Endothelial cell of umbilical vein (primary cell): ENCODE data around the gene UBE2M. TPM values are rescaled to one million over a fixed set of nuclear protein-coding genes. Genes with fewer than 3 reads are reported as not detected.

ENCODE experiments used
- BruUV-seq: library from RNA; stranded (reverse); fragments of 400-500 nt; replicated peaks from 2 replicates; lab custom pipeline; 2021; lab: Mats Ljungman, UMichigan
- CTCF ChIA-PET: fragments of 300-600, 350-600 bp; sonication (Branson Sonifier 250); formaldehyde crosslinking; loops from one replicate; lab custom pipeline; 2021; ENCODE audit warnings: antibody characterized with exemption, inconsistent platforms; lab: Charles Lee
- POLR2A ChIA-PET: fragments of 300-600, 350-600 bp; sonication (Branson Sonifier 250); formaldehyde crosslinking; loops from one replicate; lab custom pipeline; 2021; ENCODE audit warnings: antibody characterized with exemption, inconsistent platforms; lab: Charles Lee
- DNase-seq: peaks from one replicate; pipeline ENCODE4 v3.0.0-alpha.2; 2011; ENCODE audit warnings: low read depth, low spot score
- FAIRE-seq: peaks from 2 replicates; lab custom pipeline; 2011; peaks lifted over from hg19 to GRCh38; lab: Jason Lieb, UNC
- H2AFZ ChIP-seq: 2 replicates; pipeline ENCODE4 v1.6.0; 2012; ENCODE audit warnings: low read depth, low read length, control low read depth, inconsistent platforms
- H3K27ac ChIP-seq: 2 replicates; pipeline ENCODE4 v1.5.1; 2011; ENCODE audit warnings: low read depth, mild to moderate bottlenecking, control low read depth, low read length, moderate library complexity; ENCODE audit not compliant: insufficient read depth
- H3K27me3 ChIP-seq, 2 experiments: 2 replicates each; pipeline versions ENCODE4 v1.6.0 to v1.6.1; 2011; ENCODE audit warnings: low read length in 2 of 2, mixed read lengths in 1 of 2; ENCODE audit not compliant: control insufficient read depth in 2 of 2, insufficient read depth in 2 of 2
- H3K36me3 ChIP-seq, 2 experiments: 2 replicates in 1 of 2; 3 replicates in 1 of 2; pipeline ENCODE4 v1.5.1; 2011; ENCODE audit warnings: low read length in 2 of 2, mild to moderate bottlenecking in 1 of 2, moderate library complexity in 1 of 2; ENCODE audit not compliant: control insufficient read depth in 2 of 2, insufficient read depth in 2 of 2; ENCODE audit errors: extremely low read depth in 1 of 2
- H3K4me1 ChIP-seq: 3 replicates; pipeline ENCODE4 v1.5.1; 2011; ENCODE audit warnings: mild to moderate bottlenecking, low read length; ENCODE audit not compliant: control insufficient read depth, insufficient read depth; ENCODE audit errors: extremely low read depth
- H3K4me2 ChIP-seq: 2 replicates; pipeline ENCODE4 v1.6.1; 2011; ENCODE audit warnings: low read length, control low read depth, mixed read lengths; ENCODE audit not compliant: insufficient read depth
- H3K4me3 ChIP-seq, 3 experiments: fragments of 200-600 bp in 1 of 3; sonication (generic), shearing (Covaris generic) in 1 of 3; replicated peaks in 1 of 3; 2 replicates each; pipeline ENCODE4 v1.5.1; 2011 to 2016; ENCODE audit warnings: control low read depth in 3 of 3, low read length in 3 of 3, mild to moderate bottlenecking in 2 of 3, inconsistent platforms in 1 of 3, low read depth in 1 of 3, moderate library complexity in 1 of 3; ENCODE audit not compliant: insufficient read depth in 1 of 3
- H3K79me2 ChIP-seq: 2 replicates; pipeline ENCODE4 v1.6.0; 2012; ENCODE audit warnings: low read length, inconsistent platforms; ENCODE audit not compliant: control insufficient read depth, insufficient read depth
- H3K9ac ChIP-seq: replicated peaks from 2 replicates; pipeline ENCODE3; 2011; ENCODE audit warnings: low read length, control low read depth; ENCODE audit not compliant: insufficient read depth; ENCODE audit errors: extremely low read depth
- H3K9me1 ChIP-seq: replicated peaks from 3 replicates; pipeline ENCODE4 v1.6.0; 2011; ENCODE audit warnings: mild to moderate bottlenecking, low read length; ENCODE audit not compliant: control insufficient read depth, insufficient read depth; ENCODE audit errors: extremely low read depth
- H3K9me3 ChIP-seq: replicated peaks from 2 replicates; pipeline ENCODE4 v1.5.1; 2012; ENCODE audit warnings: low read length, inconsistent platforms; ENCODE audit not compliant: control insufficient read depth, insufficient read depth
- H4K20me1 ChIP-seq: replicated peaks from 2 replicates; pipeline ENCODE3; 2011; ENCODE audit warnings: mild to moderate bottlenecking, low read length; ENCODE audit not compliant: control insufficient read depth, insufficient read depth; ENCODE audit errors: extremely low read depth
- CTCF ChIP-seq, 2 donors: IDR thresholded peaks; 1 replicate in 1 of 2; 2 replicates in 1 of 2; pipeline ENCODE4 v1.5.1; 2011; ENCODE audit warnings: low read length in 2 of 2, mild to moderate bottlenecking in 2 of 2, moderate library complexity in 2 of 2, control low read depth in 1 of 2, inconsistent platforms in 1 of 2, low read depth in 1 of 2; ENCODE audit not compliant: insufficient read depth in 1 of 2; ENCODE audit errors: extremely low read depth in 1 of 2
- EZH2 ChIP-seq: IDR thresholded peaks from 2 replicates; pipeline ENCODE4 v1.6.1; 2012; ENCODE audit warnings: borderline replicate concordance, low read depth, mild to moderate bottlenecking, moderate library complexity, low read length, inconsistent platforms; ENCODE audit not compliant: severe bottlenecking
- FOS ChIP-seq: IDR thresholded peaks from 2 replicates; pipeline ENCODE4 v1.6.1; 2011; ENCODE audit warnings: mild to moderate bottlenecking, low read length, moderate library complexity, borderline replicate concordance; ENCODE audit not compliant: insufficient read depth
- GATA2 ChIP-seq: IDR thresholded peaks from 2 replicates; pipeline ENCODE4 v1.7.0; 2011; ENCODE audit warnings: low read depth, mild to moderate bottlenecking, moderate library complexity, mixed read lengths, low read length; ENCODE audit not compliant: insufficient read length, insufficient read depth
- JUN ChIP-seq: IDR thresholded peaks from 2 replicates; pipeline ENCODE4 v1.6.1; 2011; ENCODE audit warnings: borderline replicate concordance, low read depth; ENCODE audit not compliant: insufficient read length, insufficient read depth
- MAX ChIP-seq: IDR thresholded peaks from 2 replicates; pipeline ENCODE4 v1.6.1; 2011; ENCODE audit not compliant: insufficient read depth, insufficient read length
- MYC ChIP-seq: IDR thresholded peaks from one replicate; pipeline ENCODE4 v1.6.1; 2011; ENCODE audit warnings: mild to moderate bottlenecking, low read depth, low read length
- POLR2A ChIP-seq: IDR thresholded peaks from 2 replicates; pipeline ENCODE4 v1.6.1; 2012; ENCODE audit warnings: low read depth, mild to moderate bottlenecking, control low read depth, low read length
- POLR2AphosphoS5 ChIP-seq: IDR thresholded peaks from 2 replicates; pipeline ENCODE4 v1.6.1; 2012; ENCODE audit warnings: low read depth, mild to moderate bottlenecking, control low read depth, low read length, moderate library complexity; ENCODE audit not compliant: insufficient read depth
- dilution Hi-C: fragments of 300-500 bp; cut with MboI; formaldehyde crosslinking; loops from one replicate; pipeline ENCODE4 v1.15.0; 2019; ENCODE audit warnings: low sequenced_read_pairs; ENCODE audit not compliant: extremely low pct_ligation_motif_present
- intact Hi-C: fragments of 100-400 bp; cut with micrococcal nuclease; formaldehyde crosslinking; loops from one replicate; pipeline ENCODE4 v1.10.0; 2022
- polyA plus RNA-seq, 4 experiments: library from polyadenylated mRNA; depleted of rRNA in 3 of 4; stranded (reverse) in 3 of 4; unstranded in 1 of 4; fragments of >200 nt; gene quantifications; 2 replicates each; pipeline versions ENCODE4 v1.2.1 to v1.2.3, GENCODE V29; 2011 to 2012; ENCODE audit warnings: missing spikeins in 1 of 4
- total RNA-seq: library from RNA; stranded (reverse); gene quantifications from 2 replicates; pipeline ENCODE4 v1.2.3, GENCODE V29; 2021

UBE2M gene
- total and polyA plus RNA-seq, 2 donors (not counting 3 experiments of a cell fraction or from before 2014, with no cell fraction given), result 87.8 to 102 TPM

- no peak overlapping the region for H3K9ac ChIP-seq
- peaks cover 14 to 50% of the 10 kb centered on the region in 2 experiments for H3K36me3 ChIP-seq
- ChIA-PET POLR2A (interaction anchor here (0.6 kb wide), 1 partner anchor 26 kb away, joined by 5 read pairs; no protein-coding TSS in a partner anchor), CTCF (interaction anchor here (1.4 kb wide), 1 partner anchor 29 kb away, joined by 6 read pairs; the partner anchor contains the start of gene ZBTB45)
- H3K4me2 ChIP-seq, result no peak overlapping the region
- no peak for TF ChIP-seq GATA2
- TF ChIP-seq MAX, result no peak
- TF ChIP-seq POLR2A, result no peak
- TF ChIP-seq CTCF (IDR thresholded peaks at IDR 0.05; ENCODE audit: extremely low read depth in 1 of 2, insufficient read depth in 1 of 2, low read depth in 1 of 2, low read length in 2 of 2), result no peak
- TF ChIP-seq FOS, result no peak
- TF ChIP-seq JUN, result no peak
- TF ChIP-seq POLR2AphosphoS5, result no peak
- TF ChIP-seq EZH2, result no peak
- no peak for TF ChIP-seq MYC
- H3K79me2 ChIP-seq, result peaks cover 50% of the 10 kb centered on the region
- no peaks in the 10 kb centered on the region for H3K9me1 ChIP-seq
- DNase-seq (no peak), FAIRE-seq (no peak)
- H3K27me3 ChIP-seq, result no peaks in the 10 kb centered on the region
- H3K27ac ChIP-seq, result no peak overlapping the region
- peaks cover 20% of the 10 kb centered on the region for H3K4me1 ChIP-seq
- no TSS peak for BruUV-seq
- intact Hi-C loops (no loop called here), dilution Hi-C loops (no loop called here)
- H3K4me3 ChIP-seq, result no peak overlapping the region
- H2AFZ ChIP-seq, result no peak overlapping the region
- peaks cover 4% of the 10 kb centered on the region for H4K20me1 ChIP-seq
- no peaks in the 10 kb centered on the region for H3K9me3 ChIP-seq
Observed at GRCh38 chr19:58548859-58549663, 9.3 kb downstream of the UBE2M start.
